Measurements from ENCODE around the gene KRTAP5-10. TPM values are rescaled to one million over a fixed set of nuclear protein-coding genes. Genes with fewer than 3 reads are reported as not detected.
"Not testable (repeated sequence)": the region's sequence is repeated elsewhere in the genome, so short reads cannot be mapped to it uniquely, and the experiment has no call there.

The KRTAP5-10 gene
- total RNA-seq, 1 experiment from 2014 or later = not detected

DNA sequence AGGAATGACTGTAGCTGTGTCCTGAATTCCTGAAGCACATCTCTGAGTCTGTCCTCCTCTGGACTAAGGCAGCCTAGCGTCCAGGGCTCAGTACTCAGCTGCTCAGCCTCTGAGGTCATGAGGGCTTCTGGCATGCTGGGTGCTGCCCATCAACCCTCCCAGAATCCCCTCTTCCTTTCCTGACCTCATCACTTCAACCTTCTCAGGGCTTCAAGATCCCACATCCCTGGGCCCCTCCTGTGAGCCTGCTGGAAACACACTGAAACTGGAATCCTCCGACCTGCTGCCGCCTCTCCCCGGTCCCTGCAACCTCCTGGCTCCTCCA, 26.7 kb upstream of the KRTAP5-10 start:
- H3K27ac Mint-ChIP-seq = no peak overlapping the region
- ATAC-seq (no peak), DNase-seq (ENCODE audit: low spot score) (no peak)
- peaks cover 13% of the 10 kb centered on the region for H3K9me3 Mint-ChIP-seq
- H3K27me3 Mint-ChIP-seq (ENCODE audit: low read depth) = peaks cover 10% of the 10 kb centered on the region
- ChIA-PET POLR2A (no interaction called here), CTCF (interaction anchor here (1.2 kb wide), 1 partner anchor 25 kb away, joined by 3 read pairs; no protein-coding TSS in a partner anchor)
- peaks cover 7% of the 10 kb centered on the region for H3K36me3 Mint-ChIP-seq
- H3K4me3 Mint-ChIP-seq = no peak overlapping the region
- TF ChIP-seq, protein P1, sequence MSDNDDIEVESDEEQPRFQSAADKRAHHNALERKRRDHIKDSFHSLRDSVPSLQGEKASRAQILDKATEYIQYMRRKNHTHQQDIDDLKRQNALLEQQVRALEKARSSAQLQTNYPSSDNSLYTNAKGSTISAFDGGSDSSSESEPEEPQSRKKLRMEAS (CRISPR knock-in tag; IDR thresholded peaks at IDR 0.05) = no peak
- TF ChIP-seq MXD4 (CRISPR knock-in tag; IDR thresholded peaks at IDR 0.05; ENCODE audit: borderline replicate concordance) (no peak), ZBTB21 (CRISPR knock-in tag; IDR thresholded peaks at IDR 0.05; ENCODE audit: borderline replicate concordance) (no peak), GRHL2 (CRISPR knock-in tag; IDR thresholded peaks at IDR 0.05; ENCODE audit: insufficient replicate concordance, severe bottlenecking) (no peak), FOXJ3 (CRISPR knock-in tag; IDR thresholded peaks at IDR 0.05; ENCODE audit: borderline replicate concordance) (no peak), ELF4 (CRISPR knock-in tag; IDR thresholded peaks at IDR 0.05; ENCODE audit: low read depth) (no peak), EMX1 (CRISPR knock-in tag; IDR thresholded peaks at IDR 0.05) (no peak), CREM (CRISPR knock-in tag; IDR thresholded peaks at IDR 0.05) (no peak), MYBL2 (CRISPR knock-in tag; IDR thresholded peaks at IDR 0.05) (no peak), OVOL2 (CRISPR knock-in tag; IDR thresholded peaks at IDR 0.05; ENCODE audit: borderline replicate concordance) (no peak)
- TF ChIP-seq, protein P2, sequence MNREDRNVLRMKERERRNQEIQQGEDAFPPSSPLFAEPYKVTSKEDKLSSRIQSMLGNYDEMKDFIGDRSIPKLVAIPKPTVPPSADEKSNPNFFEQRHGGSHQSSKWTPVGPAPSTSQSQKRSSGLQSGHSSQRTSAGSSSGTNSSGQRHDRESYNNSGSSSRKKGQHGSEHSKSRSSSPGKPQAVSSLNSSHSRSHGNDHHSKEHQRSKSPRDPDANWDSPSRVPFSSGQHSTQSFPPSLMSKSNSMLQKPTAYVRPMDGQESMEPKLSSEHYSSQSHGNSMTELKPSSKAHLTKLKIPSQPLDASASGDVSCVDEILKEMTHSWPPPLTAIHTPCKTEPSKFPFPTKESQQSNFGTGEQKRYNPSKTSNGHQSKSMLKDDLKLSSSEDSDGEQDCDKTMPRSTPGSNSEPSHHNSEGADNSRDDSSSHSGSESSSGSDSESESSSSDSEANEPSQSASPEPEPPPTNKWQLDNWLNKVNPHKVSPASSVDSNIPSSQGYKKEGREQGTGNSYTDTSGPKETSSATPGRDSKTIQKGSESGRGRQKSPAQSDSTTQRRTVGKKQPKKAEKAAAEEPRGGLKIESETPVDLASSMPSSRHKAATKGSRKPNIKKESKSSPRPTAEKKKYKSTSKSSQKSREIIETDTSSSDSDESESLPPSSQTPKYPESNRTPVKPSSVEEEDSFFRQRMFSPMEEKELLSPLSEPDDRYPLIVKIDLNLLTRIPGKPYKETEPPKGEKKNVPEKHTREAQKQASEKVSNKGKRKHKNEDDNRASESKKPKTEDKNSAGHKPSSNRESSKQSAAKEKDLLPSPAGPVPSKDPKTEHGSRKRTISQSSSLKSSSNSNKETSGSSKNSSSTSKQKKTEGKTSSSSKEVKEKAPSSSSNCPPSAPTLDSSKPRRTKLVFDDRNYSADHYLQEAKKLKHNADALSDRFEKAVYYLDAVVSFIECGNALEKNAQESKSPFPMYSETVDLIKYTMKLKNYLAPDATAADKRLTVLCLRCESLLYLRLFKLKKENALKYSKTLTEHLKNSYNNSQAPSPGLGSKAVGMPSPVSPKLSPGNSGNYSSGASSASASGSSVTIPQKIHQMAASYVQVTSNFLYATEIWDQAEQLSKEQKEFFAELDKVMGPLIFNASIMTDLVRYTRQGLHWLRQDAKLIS (CRISPR knock-in tag; IDR thresholded peaks at IDR 0.05; ENCODE audit: borderline replicate concordance) = no peak
- 0 out of 2 replicates have a peak, but pooled peaks cover under 1% of the 10 kb centered on the region for H3K4me1 Mint-ChIP-seq

- H3K9me3 Mint-ChIP-seq = peaks cover 13% of the 10 kb centered on the region
These were observed 26.3 kb upstream of the KRTAP5-10 start for GRCh38 chr11:71539017-71539416.

DNA sequence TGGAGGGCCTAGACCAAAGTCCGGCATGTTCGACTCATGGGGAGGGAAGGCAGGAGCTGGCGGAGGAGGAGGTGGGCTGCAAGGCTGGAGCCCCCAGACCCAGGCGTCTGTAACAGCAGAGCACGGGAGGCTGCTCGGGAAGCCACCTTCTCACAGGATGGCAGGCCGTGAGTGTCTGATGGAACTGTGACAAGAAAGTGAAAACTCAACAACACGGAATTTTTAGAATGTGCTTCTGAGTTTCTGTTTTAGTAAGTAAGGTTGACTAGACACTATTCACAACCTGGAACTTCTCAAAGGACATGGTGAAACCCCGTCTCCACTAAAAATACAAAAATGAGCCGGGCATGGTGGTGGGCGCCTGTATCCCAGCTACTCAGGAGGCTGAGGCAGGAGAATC, 25.4 kb upstream of the KRTAP5-10 start:
- peaks cover 14% of the 10 kb centered on the region for H3K9me3 Mint-ChIP-seq
- DNase-seq (ENCODE audit: low spot score); ATAC-seq; CTCF ChIA-PET; H3K4me3 Mint-ChIP-seq; POLR2A ChIA-PET; H3K27ac Mint-ChIP-seq; H3K36me3 Mint-ChIP-seq; H3K27me3 Mint-ChIP-seq (ENCODE audit: low read depth): not testable (repeated sequence)
- H3K4me1 Mint-ChIP-seq = peaks cover 12% of the 10 kb centered on the region

More at GRCh38 chr11:71539017-71539416, 26.3 kb upstream of the KRTAP5-10 start:
- no peak overlapping the region for H3K27ac Mint-ChIP-seq
- TF ChIP-seq NR3C1 (CRISPR knock-in tag; conservative IDR thresholded peaks at IDR 0.05; ENCODE audit: low read depth) = no peak
- ChIA-PET CTCF (interaction anchor here (1.2 kb wide), 1 partner anchor 24 kb away, joined by 3 read pairs; no protein-coding TSS in a partner anchor), POLR2A (no interaction called here)
- H3K4me3 Mint-ChIP-seq = no peak overlapping the region
- peaks cover 10% of the 10 kb centered on the region for H3K27me3 Mint-ChIP-seq (ENCODE audit: low read depth)
- H3K4me1 Mint-ChIP-seq = peaks cover 4% of the 10 kb centered on the region; the same call in 1 of the 2 replicates
- H3K36me3 Mint-ChIP-seq = peaks cover 7% of the 10 kb centered on the region
- DNase-seq (ENCODE audit: low spot score) (no peak), ATAC-seq (no peak)

DNA sequence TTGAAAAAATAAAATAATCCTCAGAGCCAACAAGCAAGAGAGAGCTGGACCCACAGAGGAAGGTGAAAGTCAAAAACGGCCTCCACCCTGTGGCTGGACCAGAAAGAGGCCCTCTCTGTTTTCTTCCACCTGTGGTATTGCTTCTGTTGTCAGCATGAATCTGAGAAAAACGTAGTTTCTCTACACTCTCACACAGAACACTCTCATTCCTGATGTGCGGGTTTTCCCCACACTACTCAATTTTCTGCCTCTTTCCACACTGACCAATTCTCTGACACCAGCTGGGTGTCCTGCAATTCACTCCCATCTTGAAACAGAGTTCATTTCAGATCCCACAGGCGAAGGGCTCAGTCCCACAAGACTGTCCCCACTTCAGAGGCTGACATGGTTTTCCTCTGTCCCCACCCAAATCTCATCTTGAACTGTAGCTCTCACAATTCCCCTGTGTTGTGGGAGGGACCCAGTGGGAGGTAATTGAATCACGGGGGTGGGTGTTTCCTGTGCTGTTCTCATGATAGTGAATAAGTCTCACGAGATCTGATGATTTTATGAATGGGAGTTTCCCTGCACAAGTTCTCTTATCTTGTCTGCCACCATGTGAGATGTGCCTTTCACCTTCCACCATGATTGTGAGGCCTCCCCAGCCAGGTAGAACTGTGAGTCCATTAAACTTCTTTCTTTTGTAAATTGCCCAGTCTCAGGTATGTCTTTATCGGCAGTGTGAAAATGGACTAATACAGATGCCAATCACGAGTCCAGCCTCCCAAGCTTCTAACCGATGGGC, 24.6 kb upstream of the KRTAP5-10 start:
- DNase-seq (ENCODE audit: low spot score); H3K4me3 Mint-ChIP-seq; H3K27ac Mint-ChIP-seq; H3K36me3 Mint-ChIP-seq; CTCF ChIA-PET; H3K27me3 Mint-ChIP-seq (ENCODE audit: low read depth); POLR2A ChIA-PET; ATAC-seq: not testable (repeated sequence)
- H3K4me1 Mint-ChIP-seq = peaks cover 17% of the 10 kb centered on the region
- H3K9me3 Mint-ChIP-seq = peaks cover 18% of the 10 kb centered on the region

Data from WTC11 (cell line).